Lower leg skin (tissue), 4 donors: ENCODE results near the gene COBL. TPM values are rescaled to one million over a fixed set of nuclear protein-coding genes. Genes with fewer than 3 reads are reported as not detected.

Experiments used
- DNase-seq, 2 donors: peaks; one replicate each; pipeline ENCODE4 v3.0.0-alpha.2; 2019; ENCODE audit warnings: low spot score in 2 of 2
- H3K4me3 ChIP-seq: fragments of 200-600 bp; sonication (generic); 2 replicates; pipeline ENCODE4 v1.5.1; 2017; ENCODE audit warnings: mild to moderate bottlenecking, low read depth; ENCODE audit not compliant: poor library complexity, severe bottlenecking
- CTCF ChIP-seq, 3 donors: fragments of 450-650 bp; IDR thresholded peaks; one replicate each; pipeline ENCODE4 v1.5.1; 2016; ENCODE audit warnings: antibody characterized with exemption in 3 of 3, mild to moderate bottlenecking in 3 of 3, moderate library complexity in 2 of 3
- POLR2A ChIP-seq, 2 donors: fragments of 450-650 bp; IDR thresholded peaks; one replicate each; pipeline ENCODE4 v1.6.1; 2016 to 2017; ENCODE audit warnings: antibody characterized with exemption in 2 of 2, mild to moderate bottlenecking in 1 of 2, moderate library complexity in 1 of 2
- WGBS, 2 donors: methylation state at CpG; one replicate each; pipeline ENCODE4 v1.1.5; 2018; 5-methylcytosine and 5-hydroxymethylcytosine counted together
- intact Hi-C: fragments of 100-400 bp; cut with DNase I; formaldehyde crosslinking; loops from one replicate; pipeline ENCODE4 v1.15.0; 2023; ENCODE audit warnings: low total_unique reads
- total RNA-seq, 4 donors: library from RNA; depleted of rRNA; stranded (reverse); fragments of >200 nt; gene quantifications; one replicate each; pipeline ENCODE4 v1.1.0, GENCODE V29; 2016

Gene COBL
- total RNA-seq, 4 donors from 2014 or later = 40.2 to 94.1 (median 66.5) TPM

- intact Hi-C loops = no loop called here
- 44 to 61% methylated on average over 4 of the region's 4 CpGs for WGBS, 2 donors
- no peak for TF ChIP-seq POLR2A (IDR thresholded peaks at IDR 0.05)
- no peak for TF ChIP-seq CTCF (IDR thresholded peaks at IDR 0.05)
- no peak overlapping the region for H3K4me3 ChIP-seq
- DNase-seq = peak in 1 of 2 donors; percentile 3
Measured at GRCh38 chr7:51251290-51251689, 65.3 kb downstream of the COBL start.

GRCh38 chr7:51250512-51250911 is 66.1 kb downstream of the COBL start:
- no peak overlapping the region for H3K4me3 ChIP-seq
- no peak for TF ChIP-seq POLR2A (IDR thresholded peaks at IDR 0.05)
- no peak for TF ChIP-seq CTCF (IDR thresholded peaks at IDR 0.05)
- peak in 1 of 2 donors; percentile 5 for DNase-seq
- intact Hi-C loops = no loop called here
- WGBS, 2 donors = 81 to 86% methylated on average over 2 of the region's 2 CpGs

GRCh38 chr7:51249991-51250390 is 66.6 kb downstream of the COBL start:
- no peak for DNase-seq
- H3K4me3 ChIP-seq = no peak overlapping the region
- intact Hi-C loops = no loop called here
- no peak for TF ChIP-seq CTCF (IDR thresholded peaks at IDR 0.05)
- 94 to 95% methylated on average over 3 of the region's 3 CpGs for WGBS, 2 donors

GRCh38 chr7:51249187-51249945 is 67.2 kb downstream of the COBL start:
- 69 to 71% methylated on average over 5 of the region's 5 CpGs for WGBS, 2 donors
- intact Hi-C loops = no loop called here
- DNase-seq = peak in 1 of 2 donors; percentile 52
- no peak for TF ChIP-seq CTCF (IDR thresholded peaks at IDR 0.05)
- TF ChIP-seq POLR2A (IDR thresholded peaks at IDR 0.05) = no peak
- no peak overlapping the region for H3K4me3 ChIP-seq

GRCh38 chr7:51246258-51247245 is 70.1 kb downstream of the COBL start:
- H3K4me3 ChIP-seq = no peak overlapping the region
- peak in 1 of 2 donors; percentile 72 for DNase-seq
- intact Hi-C loops = no loop called here
- TF ChIP-seq POLR2A (IDR thresholded peaks at IDR 0.05) (no peak), CTCF (IDR thresholded peaks at IDR 0.05) (no peak)
- 74 to 77% methylated on average over 12 of the region's 12 CpGs for WGBS, 2 donors
